GM12878 (cell line): ENCODE data around the gene DNAJB5. TPM values are rescaled to one million over a fixed set of nuclear protein-coding genes. Genes with fewer than 3 reads are reported as not detected.

Experiments
- ATAC-seq: fragments of 200-7000 bp; cut with Tn5 transposase; 3 replicates; pipeline ENCODE4 v1.9.1; 2020; ENCODE audit warnings: mild to moderate bottlenecking, moderate library complexity
- BruUV-seq: library from RNA; stranded (reverse); fragments of 400-500 nt; replicated peaks from 2 replicates; lab custom pipeline; 2021; lab: Mats Ljungman, UMichigan
- CTCF ChIA-PET: fragments of 300-600 bp; sonication (Branson Sonifier 250); formaldehyde crosslinking; extraction: SDS; loops from one replicate; lab custom pipeline; 2021; ENCODE audit warnings: inconsistent platforms; lab: Yijun Ruan, JAX
- POLR2A ChIA-PET: fragments of 350-600 bp; formaldehyde crosslinking; extraction: SDS; loops from one replicate; lab custom pipeline; 2021; ENCODE audit warnings: inconsistent platforms; lab: Charles Lee
- RAD21 ChIA-PET: fragments of 300-600 bp; sonication (Branson Sonifier 250); formaldehyde crosslinking; loops from one replicate; lab custom pipeline; 2023; ENCODE audit warnings: antibody characterized with exemption; ENCODE audit not compliant: unreplicated experiment; lab: Charles Lee
- SMC1A ChIA-PET: fragments of 300-600 bp; sonication (Branson Sonifier 250); formaldehyde crosslinking; loops from one replicate; lab custom pipeline; 2023; ENCODE audit not compliant: unreplicated experiment, uncharacterized antibody; lab: Charles Lee
- DNase-seq: peaks from one replicate; pipeline ENCODE4 v3.0.0-alpha.2; 2011; ENCODE audit warnings: low read depth, low spot score
- FAIRE-seq: peaks from 3 replicates; lab custom pipeline; 2011; peaks lifted over from hg19 to GRCh38; lab: Jason Lieb, UNC
- H2AFZ ChIP-seq: 2 replicates; pipeline ENCODE4 v1.6.0; 2011; ENCODE audit warnings: low read depth, low read length, control low read depth; ENCODE audit not compliant: control insufficient read depth
- H3K27ac ChIP-seq: 2 replicates; pipeline ENCODE4 v1.5.1; 2011; ENCODE audit warnings: control low read depth; ENCODE audit not compliant: control insufficient read depth, insufficient read depth
- H3K27me3 ChIP-seq, 2 experiments: replicated peaks in 1 of 2; 2 replicates each; pipeline versions ENCODE4 v1.6.0 to v1.6.1; 2011; ENCODE audit warnings: low read length in 1 of 2; ENCODE audit not compliant: control insufficient read depth in 2 of 2, insufficient read depth in 2 of 2
- H3K36me3 ChIP-seq, 2 experiments: 2 replicates each; pipeline ENCODE4 v1.5.1; 2011; ENCODE audit warnings: low read length in 1 of 2; ENCODE audit not compliant: control insufficient read depth in 2 of 2, insufficient read depth in 2 of 2
- H3K4me1 ChIP-seq: 2 replicates; pipeline ENCODE4 v1.6.1; 2011; ENCODE audit warnings: mild to moderate bottlenecking, low read length, moderate library complexity, mixed read lengths; ENCODE audit not compliant: control insufficient read depth, insufficient read depth
- H3K4me2 ChIP-seq: 2 replicates; pipeline ENCODE4 v1.6.0; 2011; ENCODE audit warnings: control low read depth; ENCODE audit not compliant: control insufficient read depth, insufficient read depth
- H3K4me3 ChIP-seq: fragments of 200-600 bp; sonication (generic); 2 replicates; pipeline ENCODE4 v1.5.1; 2016
- H3K79me2 ChIP-seq: 2 replicates; pipeline ENCODE4 v1.6.0; 2011; ENCODE audit warnings: low read length; ENCODE audit not compliant: control insufficient read depth, insufficient read depth
- H3K9ac ChIP-seq: 2 replicates; pipeline ENCODE4 v1.8.0; 2011; ENCODE audit warnings: low read length, control low read depth, mixed read lengths; ENCODE audit not compliant: control insufficient read depth, insufficient read depth
- H3K9me3 ChIP-seq: replicated peaks from 3 replicates; pipeline ENCODE4 v1.5.1; 2011; ENCODE audit warnings: mild to moderate bottlenecking, low read length; ENCODE audit not compliant: control insufficient read depth, insufficient read depth
- H4K20me1 ChIP-seq: 2 replicates; pipeline ENCODE4 v1.6.0; 2011; ENCODE audit not compliant: control insufficient read depth, insufficient read depth
- BRCA1 ChIP-seq: IDR thresholded peaks from 2 replicates; pipeline ENCODE4 v1.6.1; 2011; ENCODE audit warnings: low read depth, low read length, improper control_type of control experiment
- CREB1 ChIP-seq: IDR thresholded peaks from 2 replicates; pipeline ENCODE4 v1.6.1; 2012; ENCODE audit warnings: low read depth, mild to moderate bottlenecking, inconsistent platforms
- FOS ChIP-seq: IDR thresholded peaks from 3 replicates; pipeline ENCODE4 v1.6.1; 2011; ENCODE audit warnings: borderline replicate concordance; ENCODE audit not compliant: insufficient read length; ENCODE audit errors: extremely low read depth
- GATAD2B ChIP-seq: fragments of 450-650 bp; conservative IDR thresholded peaks from 2 replicates; pipeline ENCODE4 v1.6.1; 2017; ENCODE audit warnings: low read depth, mild to moderate bottlenecking, moderate library complexity
- LARP7 ChIP-seq: fragments of 450-650 bp; IDR thresholded peaks from 2 replicates; pipeline ENCODE4 v1.6.1; 2017; ENCODE audit warnings: mild to moderate bottlenecking
- NR2C1 ChIP-seq: fragments of 450-650 bp; IDR thresholded peaks from 2 replicates; pipeline ENCODE4 v1.6.1; 2017; ENCODE audit warnings: antibody characterized with exemption, mild to moderate bottlenecking, moderate library complexity
- SMAD1 ChIP-seq: fragments of 450-650 bp; IDR thresholded peaks from 2 replicates; pipeline ENCODE4 v1.6.1; 2018; ENCODE audit warnings: mild to moderate bottlenecking, low read depth; ENCODE audit not compliant: partially characterized antibody
- WGBS: methylation state at CpG from one replicate; pipeline ENCODE4 v1.1.6; 2016; ENCODE audit warnings: low lambda C conversion rate; ENCODE audit not compliant: insufficient replicate concordance, insufficient coverage; ENCODE audit errors: missing lambda C conversion rate; 5-methylcytosine and 5-hydroxymethylcytosine counted together
- in situ Hi-C: fragments of 300-500 bp; cut with MboI; formaldehyde crosslinking; loops from 9 replicates; pipeline ENCODE4 v1.14.3; 2018; ENCODE audit warnings: mixed read lengths
- intact Hi-C: fragments of 100-400 bp; cut with micrococcal nuclease; formaldehyde crosslinking; loops from one replicate; pipeline ENCODE4 v1.14.2; 2022; ENCODE audit not compliant: unreplicated experiment
- polyA plus RNA-seq, 11 experiments: library from polyadenylated mRNA; depleted of rRNA in 4 of 11; unstranded in 6 of 11; stranded (reverse) in 5 of 11; fragments of >200 nt; fragmentation: Nextera tagmentation in 4 of 11; fragmentation: Illumina TruSeq in 1 of 11; extraction: Ambion mirVana in 4 of 11; extraction: Trizol in 1 of 11; gene quantifications; 1 replicate in 1 of 11; 2 replicates in 10 of 11; pipeline versions ENCODE4 v1.2.1 to v1.2.3, GENCODE V29; 2011 to 2016; ENCODE audit warnings: inconsistent platforms in 2 of 11, missing spikeins in 2 of 11, low read depth in 1 of 11
- total RNA-seq, 4 experiments: library from RNA; depleted of rRNA in 3 of 4; stranded (reverse); fragments of >200 nt in 3 of 4; fragmentation: Illumina TruSeq in 1 of 4; extraction: Trizol in 1 of 4; gene quantifications; 2 replicates each; pipeline versions ENCODE4 v1.2.1 to v1.2.3, GENCODE V29; 2013 to 2021
- TF ChIP-seq, protein P1 (sequence below): fragments of 450-650 bp; IDR thresholded peaks from 2 replicates; pipeline ENCODE4 v1.6.1; 2017; ENCODE audit warnings: mild to moderate bottlenecking, moderate library complexity
- TF ChIP-seq, protein P2 (sequence below): IDR thresholded peaks from 2 replicates; pipeline ENCODE4 v1.6.1; 2012; ENCODE audit warnings: low read depth, low read length, improper control_type of control experiment
- TF ChIP-seq, protein P3 (sequence below): IDR thresholded peaks from 2 replicates; pipeline ENCODE4 v1.6.1; 2011; ENCODE audit warnings: low read depth, low read length, improper control_type of control experiment, borderline replicate concordance
- TF ChIP-seq, protein P4 (sequence below): fragments of 450-650 bp; IDR thresholded peaks from 2 replicates; pipeline ENCODE4 v1.6.1; 2018; ENCODE audit warnings: borderline replicate concordance, mild to moderate bottlenecking; ENCODE audit not compliant: partially characterized antibody
- TF ChIP-seq, protein P5 (sequence below): IDR thresholded peaks from 2 replicates; pipeline ENCODE4 v1.6.1; 2011; ENCODE audit warnings: low read depth, mild to moderate bottlenecking, low read length, moderate library complexity, borderline replicate concordance; ENCODE audit errors: extremely low read depth

The DNAJB5 gene
- total and polyA plus RNA-seq, 10 of the 15 experiments (the other 5 are each of a cell fraction or from before 2014, with no cell fraction given), result 0.92 to 13.3 (median 6.8) TPM

DNA sequence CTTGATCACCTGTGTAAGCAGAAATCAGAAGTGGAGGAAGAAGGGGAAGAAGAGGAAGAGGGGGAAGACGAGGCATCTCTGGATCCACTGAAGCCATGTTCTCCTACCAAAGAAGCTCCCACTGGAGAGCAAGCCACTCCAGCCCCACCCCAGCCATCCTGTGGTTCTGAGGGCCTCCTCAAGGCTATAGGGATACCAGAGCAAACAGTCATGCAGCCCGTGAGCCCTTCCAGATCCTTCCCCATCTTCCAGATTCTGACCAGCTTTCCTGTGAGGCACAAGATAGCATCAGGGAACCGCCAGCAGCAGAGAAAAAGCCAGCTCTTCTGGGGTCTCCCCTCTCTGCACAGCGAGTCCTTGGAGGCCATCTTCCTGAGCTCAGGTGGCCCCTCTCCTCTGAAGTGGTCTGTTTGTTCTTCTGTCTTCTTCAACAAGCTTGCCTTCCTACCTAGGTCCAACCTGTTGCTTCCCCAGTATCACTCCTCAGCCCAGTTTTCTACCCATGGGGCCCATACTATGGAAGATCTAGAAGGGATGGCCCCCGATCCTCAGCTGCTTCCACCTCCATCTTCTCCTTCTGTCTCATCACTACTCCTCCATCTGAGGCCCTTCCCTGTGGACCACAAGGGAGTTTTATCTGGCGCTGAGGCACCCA is 53.5 kb downstream of the DNAJB5 start (continued):
- TF ChIP-seq, protein P1, sequence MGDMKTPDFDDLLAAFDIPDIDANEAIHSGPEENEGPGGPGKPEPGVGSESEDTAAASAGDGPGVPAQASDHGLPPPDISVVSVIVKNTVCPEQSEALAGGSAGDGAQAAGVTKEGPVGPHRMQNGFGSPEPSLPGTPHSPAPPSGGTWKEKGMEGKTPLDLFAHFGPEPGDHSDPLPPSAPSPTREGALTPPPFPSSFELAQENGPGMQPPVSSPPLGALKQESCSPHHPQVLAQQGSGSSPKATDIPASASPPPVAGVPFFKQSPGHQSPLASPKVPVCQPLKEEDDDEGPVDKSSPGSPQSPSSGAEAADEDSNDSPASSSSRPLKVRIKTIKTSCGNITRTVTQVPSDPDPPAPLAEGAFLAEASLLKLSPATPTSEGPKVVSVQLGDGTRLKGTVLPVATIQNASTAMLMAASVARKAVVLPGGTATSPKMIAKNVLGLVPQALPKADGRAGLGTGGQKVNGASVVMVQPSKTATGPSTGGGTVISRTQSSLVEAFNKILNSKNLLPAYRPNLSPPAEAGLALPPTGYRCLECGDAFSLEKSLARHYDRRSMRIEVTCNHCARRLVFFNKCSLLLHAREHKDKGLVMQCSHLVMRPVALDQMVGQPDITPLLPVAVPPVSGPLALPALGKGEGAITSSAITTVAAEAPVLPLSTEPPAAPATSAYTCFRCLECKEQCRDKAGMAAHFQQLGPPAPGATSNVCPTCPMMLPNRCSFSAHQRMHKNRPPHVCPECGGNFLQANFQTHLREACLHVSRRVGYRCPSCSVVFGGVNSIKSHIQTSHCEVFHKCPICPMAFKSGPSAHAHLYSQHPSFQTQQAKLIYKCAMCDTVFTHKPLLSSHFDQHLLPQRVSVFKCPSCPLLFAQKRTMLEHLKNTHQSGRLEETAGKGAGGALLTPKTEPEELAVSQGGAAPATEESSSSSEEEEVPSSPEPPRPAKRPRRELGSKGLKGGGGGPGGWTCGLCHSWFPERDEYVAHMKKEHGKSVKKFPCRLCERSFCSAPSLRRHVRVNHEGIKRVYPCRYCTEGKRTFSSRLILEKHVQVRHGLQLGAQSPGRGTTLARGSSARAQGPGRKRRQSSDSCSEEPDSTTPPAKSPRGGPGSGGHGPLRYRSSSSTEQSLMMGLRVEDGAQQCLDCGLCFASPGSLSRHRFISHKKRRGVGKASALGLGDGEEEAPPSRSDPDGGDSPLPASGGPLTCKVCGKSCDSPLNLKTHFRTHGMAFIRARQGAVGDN, result no peak
- TF ChIP-seq, protein P2, sequence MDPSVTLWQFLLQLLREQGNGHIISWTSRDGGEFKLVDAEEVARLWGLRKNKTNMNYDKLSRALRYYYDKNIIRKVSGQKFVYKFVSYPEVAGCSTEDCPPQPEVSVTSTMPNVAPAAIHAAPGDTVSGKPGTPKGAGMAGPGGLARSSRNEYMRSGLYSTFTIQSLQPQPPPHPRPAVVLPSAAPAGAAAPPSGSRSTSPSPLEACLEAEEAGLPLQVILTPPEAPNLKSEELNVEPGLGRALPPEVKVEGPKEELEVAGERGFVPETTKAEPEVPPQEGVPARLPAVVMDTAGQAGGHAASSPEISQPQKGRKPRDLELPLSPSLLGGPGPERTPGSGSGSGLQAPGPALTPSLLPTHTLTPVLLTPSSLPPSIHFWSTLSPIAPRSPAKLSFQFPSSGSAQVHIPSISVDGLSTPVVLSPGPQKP, result no peak
- no peak for TF ChIP-seq CREB1
- no peak for TF ChIP-seq GATAD2B
- no peak for TF ChIP-seq NR2C1

DNA sequence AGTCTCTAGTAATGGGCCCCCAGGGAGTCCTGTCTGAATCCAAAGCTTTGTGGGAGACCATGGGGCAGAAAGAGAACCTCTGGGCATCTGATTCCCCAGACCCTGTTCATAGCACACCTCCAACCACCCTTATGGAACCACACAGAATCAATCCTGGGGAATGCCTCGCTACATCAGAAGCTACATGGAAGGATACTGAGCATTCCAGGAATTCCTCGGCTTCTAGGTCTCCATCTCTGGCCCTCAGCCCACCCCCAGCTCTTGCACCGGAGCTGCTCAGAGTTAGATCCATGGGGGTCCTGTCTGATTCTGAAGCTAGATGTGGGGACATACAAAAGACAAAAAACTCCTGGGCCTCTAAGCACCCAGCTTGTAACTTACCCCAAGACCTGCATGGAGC is 54.5 kb downstream of the DNAJB5 start:
- Histone ChIP-seq H3K4me3 (no peak overlapping the region), H4K20me1 (no peaks in the 10 kb centered on the region), H3K79me2 (no peaks in the 10 kb centered on the region), H3K4me1 (no peaks in the 10 kb centered on the region), H3K4me2 (no peak overlapping the region), H3K27ac (no peak overlapping the region), H3K9me3 (no peaks in the 10 kb centered on the region), H3K27me3 (no peaks in the 10 kb centered on the region), H3K36me3 (no peaks in the 10 kb centered on the region; a peak in 1 of 4 replicates), H2AFZ (no peak overlapping the region), H3K9ac (no peak overlapping the region)
- CTCF ChIA-PET, result interaction anchor here (1.3 kb wide), 1 partner anchor 145 kb away, joined by 4 read pairs; no protein-coding TSS in a partner anchor
- intact Hi-C loops, result no loop called here
- POLR2A ChIA-PET, result no interaction called here
- ATAC-seq (no peak), FAIRE-seq (no peak), DNase-seq (no peak)
- RAD21 ChIA-PET, result interaction anchor here (1.0 kb wide), 2 partner anchors 59 to 144 kb away, joined by 3 read pairs; no protein-coding TSS in a partner anchor
- BruUV-seq, result no TSS peak
- 98% methylated on average over 3 of the region's 3 CpGs for WGBS
- in situ Hi-C loops, result no loop called here
- SMC1A ChIA-PET, result no interaction called here
- TF ChIP-seq, protein P3, sequence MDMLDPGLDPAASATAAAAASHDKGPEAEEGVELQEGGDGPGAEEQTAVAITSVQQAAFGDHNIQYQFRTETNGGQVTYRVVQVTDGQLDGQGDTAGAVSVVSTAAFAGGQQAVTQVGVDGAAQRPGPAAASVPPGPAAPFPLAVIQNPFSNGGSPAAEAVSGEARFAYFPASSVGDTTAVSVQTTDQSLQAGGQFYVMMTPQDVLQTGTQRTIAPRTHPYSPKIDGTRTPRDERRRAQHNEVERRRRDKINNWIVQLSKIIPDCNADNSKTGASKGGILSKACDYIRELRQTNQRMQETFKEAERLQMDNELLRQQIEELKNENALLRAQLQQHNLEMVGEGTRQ, result no peak
- TF ChIP-seq FOS (no peak), SMAD1 (no peak), BRCA1 (no peak), LARP7 (no peak)
- TF ChIP-seq, protein P4, sequence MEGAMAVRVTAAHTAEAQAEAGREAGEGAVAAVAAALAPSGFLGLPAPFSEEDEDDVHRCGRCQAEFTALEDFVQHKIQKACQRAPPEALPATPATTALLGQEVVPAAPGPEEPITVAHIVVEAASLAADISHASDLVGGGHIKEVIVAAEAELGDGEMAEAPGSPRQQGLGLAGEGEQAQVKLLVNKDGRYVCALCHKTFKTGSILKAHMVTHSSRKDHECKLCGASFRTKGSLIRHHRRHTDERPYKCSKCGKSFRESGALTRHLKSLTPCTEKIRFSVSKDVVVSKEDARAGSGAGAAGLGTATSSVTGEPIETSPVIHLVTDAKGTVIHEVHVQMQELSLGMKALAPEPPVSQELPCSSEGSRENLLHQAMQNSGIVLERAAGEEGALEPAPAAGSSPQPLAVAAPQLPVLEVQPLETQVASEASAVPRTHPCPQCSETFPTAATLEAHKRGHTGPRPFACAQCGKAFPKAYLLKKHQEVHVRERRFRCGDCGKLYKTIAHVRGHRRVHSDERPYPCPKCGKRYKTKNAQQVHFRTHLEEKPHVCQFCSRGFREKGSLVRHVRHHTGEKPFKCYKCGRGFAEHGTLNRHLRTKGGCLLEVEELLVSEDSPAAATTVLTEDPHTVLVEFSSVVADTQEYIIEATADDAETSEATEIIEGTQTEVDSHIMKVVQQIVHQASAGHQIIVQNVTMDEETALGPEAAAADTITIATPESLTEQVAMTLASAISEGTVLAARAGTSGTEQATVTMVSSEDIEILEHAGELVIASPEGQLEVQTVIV, result no peak
- TF ChIP-seq, protein P5, sequence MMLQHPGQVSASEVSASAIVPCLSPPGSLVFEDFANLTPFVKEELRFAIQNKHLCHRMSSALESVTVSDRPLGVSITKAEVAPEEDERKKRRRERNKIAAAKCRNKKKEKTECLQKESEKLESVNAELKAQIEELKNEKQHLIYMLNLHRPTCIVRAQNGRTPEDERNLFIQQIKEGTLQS, result no peak
